PC-3 (cell line): ENCODE measurements around the gene LIN9.

ENCODE experiments used
- CTCF ChIP-seq: fragments of 300-600 bp; sonication (generic); conservative IDR thresholded peaks from 2 replicates; pipeline ENCODE4 v1.5.1; 2017; ENCODE audit warnings: antibody characterized with exemption, low read depth, mild to moderate bottlenecking, low read length
- EZH2 ChIP-seq: fragments of 300-600 bp; sonication (generic); IDR thresholded peaks from one replicate; pipeline ENCODE4 v1.6.1; 2017; ENCODE audit warnings: antibody characterized with exemption, mild to moderate bottlenecking, low read length; ENCODE audit not compliant: unreplicated experiment
- EZH2phosphoT487 ChIP-seq: fragments of 300-600 bp; sonication (generic); IDR thresholded peaks from 2 replicates; pipeline ENCODE4 v1.6.1; 2018; ENCODE audit warnings: mild to moderate bottlenecking, antibody characterized with exemption, low read length, borderline replicate concordance

GRCh38 chr1:226318471-226318870 lies 9.5 kb upstream of the LIN9 start:
- TF ChIP-seq CTCF (no peak), EZH2 (no peak), EZH2phosphoT487 (no peak)
